HepG2 (cell line): ENCODE data around the gene ZNF853. TPM values are rescaled to one million over a fixed set of nuclear protein-coding genes. Genes with fewer than 3 reads are reported as not detected.

Experiments
- ATAC-seq: fragments of 200-7000 bp; cut with Tn5 transposase; 3 replicates; pipeline ENCODE4 v1.9.1; 2020; ENCODE audit warnings: mild to moderate bottlenecking, moderate library complexity
- BruUV-seq: library from RNA; stranded (reverse); fragments of 400-500 nt; replicated peaks from 2 replicates; lab custom pipeline; 2021; lab: Mats Ljungman, UMichigan
- CTCF ChIA-PET: fragments of 300-600 bp; formaldehyde crosslinking; extraction: SDS; loops from one replicate; lab custom pipeline; 2021; ENCODE audit warnings: low total read pairs, inconsistent platforms, low intra/inter-chr PET ratio; lab: Yijun Ruan, JAX
- POLR2A ChIA-PET: fragments of 350-600 bp; sonication (Branson Sonifier 250); formaldehyde crosslinking; loops from one replicate; lab custom pipeline; 2020; ENCODE audit warnings: antibody characterized with exemption, inconsistent platforms; lab: Yijun Ruan, JAX
- DNase-seq: peaks from one replicate; pipeline ENCODE4 v3.0.0-alpha.2; 2015; ENCODE audit warnings: low spot score
- FAIRE-seq: peaks from 3 replicates; lab custom pipeline; 2011; peaks lifted over from hg19 to GRCh38; lab: Jason Lieb, UNC
- H2AFZ ChIP-seq: one replicate; pipeline ENCODE4 v1.6.1; 2011; ENCODE audit warnings: low read length, inconsistent platforms
- H3K27ac ChIP-seq: fragments of 300-600 bp; 3 replicates; pipeline ENCODE4 v1.8.0; 2011; ENCODE audit warnings: mixed run types, mild to moderate bottlenecking, mixed read lengths, low read length, inconsistent platforms; ENCODE audit not compliant: insufficient read depth; ENCODE audit errors: extremely low read length
- H3K27me3 ChIP-seq, 2 experiments: fragments of 200-600 bp in 1 of 2; 2 replicates in 1 of 2; 3 replicates in 1 of 2; pipeline versions ENCODE4 v1.6.0 to v1.8.0; 2011; ENCODE audit warnings: low read length in 2 of 2, mild to moderate bottlenecking in 2 of 2, moderate library complexity in 2 of 2, inconsistent platforms in 1 of 2; ENCODE audit not compliant: insufficient read depth in 2 of 2, control insufficient read depth in 1 of 2
- H3K36me3 ChIP-seq, 2 experiments: fragments of 200-600 bp in 1 of 2; replicated peaks in 1 of 2; 2 replicates in 1 of 2; 3 replicates in 1 of 2; pipeline versions ENCODE4 v1.5.1 to v1.8.0; 2011; ENCODE audit warnings: low read length in 2 of 2, inconsistent platforms in 1 of 2; ENCODE audit not compliant: insufficient read depth in 2 of 2, control insufficient read depth in 1 of 2
- H3K4me1 ChIP-seq: 2 replicates; pipeline ENCODE4 v1.5.1; 2012; ENCODE audit warnings: low read length, inconsistent platforms; ENCODE audit not compliant: insufficient read depth
- H3K4me2 ChIP-seq: 2 replicates; pipeline ENCODE4 v1.6.0; 2011; ENCODE audit warnings: low read depth, low read length, inconsistent platforms
- H3K4me3 ChIP-seq, 3 experiments: fragments of 200-600 bp in 1 of 3; sonication (generic), shearing (Covaris generic) in 1 of 3; replicated peaks in 1 of 3; 2 replicates each; pipeline ENCODE4 v1.5.1; 2011 to 2016; ENCODE audit warnings: low read length in 3 of 3, inconsistent platforms in 2 of 3, low read depth in 2 of 3, mild to moderate bottlenecking in 2 of 3, control low read depth in 1 of 3, mixed read lengths in 1 of 3; ENCODE audit not compliant: insufficient read depth in 1 of 3
- H3K79me2 ChIP-seq: one replicate; pipeline ENCODE4 v1.6.1; 2011; ENCODE audit warnings: low read length, inconsistent platforms; ENCODE audit not compliant: insufficient read depth
- H3K9ac ChIP-seq: 2 replicates; pipeline ENCODE4 v1.6.0; 2011; ENCODE audit warnings: mild to moderate bottlenecking, low read depth, low read length, inconsistent platforms; ENCODE audit not compliant: insufficient read depth
- H3K9me3 ChIP-seq: 2 replicates; pipeline ENCODE4 v1.5.1; 2012; ENCODE audit warnings: mild to moderate bottlenecking, low read length
- H4K20me1 ChIP-seq: 2 replicates; pipeline ENCODE4 v1.6.0; 2011; ENCODE audit warnings: inconsistent platforms, mild to moderate bottlenecking, low read length, moderate library complexity; ENCODE audit not compliant: insufficient read depth
- AGO2 ChIP-seq: fragments of 200-400 bp; formaldehyde crosslinking; optimal IDR thresholded peaks from 2 replicates; pipeline ENCODE3; 2017; ENCODE audit warnings: mild to moderate bottlenecking, low read depth, low read length, moderate library complexity
- FOXA3 ChIP-seq: IDR thresholded peaks from 2 replicates; pipeline ENCODE4 v1.6.1; 2016; ENCODE audit warnings: missing genetic modification reagents, missing compliant biosample characterization
- MTF1 ChIP-seq: sonication (generic); formaldehyde crosslinking; IDR thresholded peaks from 2 replicates; pipeline ENCODE4 v1.5.0; 2020; ENCODE audit warnings: missing genetic modification reagents
- MYC ChIP-seq: sonication (generic); formaldehyde crosslinking; IDR thresholded peaks from 2 replicates; pipeline ENCODE4 v1.9.0; 2021; ENCODE audit warnings: missing genetic modification reagents, borderline replicate concordance
- MYPOP ChIP-seq: sonication (generic); formaldehyde crosslinking; IDR thresholded peaks from 2 replicates; pipeline ENCODE4 v1.8.1; 2023; ENCODE audit warnings: mild to moderate bottlenecking, moderate library complexity, missing genetic modification reagents
- NR0B2 ChIP-seq: sonication (generic); formaldehyde crosslinking; IDR thresholded peaks from 2 replicates; pipeline ENCODE4 v1.4.0; 2020; ENCODE audit warnings: mild to moderate bottlenecking, missing genetic modification reagents
- RARA ChIP-seq: IDR thresholded peaks from 2 replicates; pipeline ENCODE4 v1.6.1; 2016; ENCODE audit warnings: missing genetic modification reagents, missing compliant biosample characterization
- ZBTB40 ChIP-seq, 2 experiments: fragments of 450-650 bp in 1 of 2; sonication (generic) in 1 of 2; formaldehyde crosslinking in 1 of 2; IDR thresholded peaks; 2 replicates each; pipeline versions ENCODE4 v1.6.1 to v1.8.0; 2016 to 2022; ENCODE audit warnings: antibody characterized with exemption in 1 of 2, mild to moderate bottlenecking in 1 of 2, missing genetic modification reagents in 1 of 2
- ZNF343 ChIP-seq: sonication (generic); formaldehyde crosslinking; IDR thresholded peaks from 2 replicates; pipeline ENCODE4 v1.4.0; 2020; ENCODE audit warnings: mild to moderate bottlenecking, missing genetic modification reagents
- ZNF460 ChIP-seq: sonication (generic); formaldehyde crosslinking; IDR thresholded peaks from 2 replicates; pipeline ENCODE4 v1.5.1; 2020; ENCODE audit warnings: missing genetic modification reagents, mild to moderate bottlenecking, borderline replicate concordance
- ZNF580 ChIP-seq: IDR thresholded peaks from 2 replicates; pipeline ENCODE4 v1.6.1; 2016; ENCODE audit warnings: low read depth, borderline replicate concordance
- WGBS: methylation state at CpG from one replicate; pipeline ENCODE4 v1.1.6; 2017; ENCODE audit warnings: low lambda C conversion rate; 5-methylcytosine and 5-hydroxymethylcytosine counted together
- in situ Hi-C: cut with HindIII; loops from 2 replicates; pipeline ENCODE4 v1.10.0; 2017; ENCODE audit warnings: low pct_unique_long_range_greater_than_20kb; ENCODE audit not compliant: extremely low pct_ligation_motif_present
- intact Hi-C: fragments of 100-400 bp; cut with micrococcal nuclease; formaldehyde crosslinking; loops from one replicate; pipeline ENCODE4 v1.10.0; 2022; ENCODE audit not compliant: unreplicated experiment
- polyA plus RNA-seq, 8 experiments: library from polyadenylated mRNA; depleted of rRNA in 3 of 8; stranded (reverse) in 7 of 8; unstranded in 1 of 8; fragments of >200 nt; fragmentation: Illumina TruSeq in 4 of 8; extraction: Trizol in 4 of 8; gene quantifications; 2 replicates each; pipeline versions ENCODE4 v1.2.1 to v1.2.3, GENCODE V29; 2011 to 2016; ENCODE audit warnings: low read depth in 4 of 8, missing spikeins in 1 of 8, mixed read lengths in 1 of 8; ENCODE audit not compliant: insufficient read depth in 1 of 8
- total RNA-seq, 5 experiments: library from RNA; depleted of rRNA; stranded (reverse); fragments of >200 nt; fragmentation: Illumina TruSeq; extraction: Trizol; gene quantifications; 2 replicates each; pipeline ENCODE4 v1.2.3, GENCODE V29; 2016; ENCODE audit warnings: low read depth in 1 of 5

The ZNF853 gene
- total and polyA plus RNA-seq, 2 of the 13 experiments (the other 11 are each of a cell fraction or from before 2014, with no cell fraction given), result 2.1 to 6.2 TPM

GRCh38 chr7:6615723-6616555 is 529 bp downstream of the ZNF853 start:
- H3K79me2 ChIP-seq, result no peaks in the 10 kb centered on the region
- H3K27ac ChIP-seq, result peak overlapping the region; percentile 60
- in situ Hi-C loops (no loop called here), intact Hi-C loops (no loop called here)
- no TSS peak for BruUV-seq
- FAIRE-seq (no peak), ATAC-seq (peak; percentile 66), DNase-seq (peak; percentile 24)
- no peaks in the 10 kb centered on the region for H3K9me3 ChIP-seq
- no peaks in the 10 kb centered on the region; a peak in 2 of 5 replicates for H3K27me3 ChIP-seq
- 28% methylated on average over 20 of the region's 63 CpGs for WGBS
- H3K36me3 ChIP-seq, result no peaks in the 10 kb centered on the region
- CTCF ChIA-PET, result no interaction called here
- peak overlapping the region; percentile 66 for H3K9ac ChIP-seq
- H3K4me2 ChIP-seq, result peak overlapping the region; percentile 85
- no peaks in the 10 kb centered on the region for H4K20me1 ChIP-seq
- peaks cover 21% of the 10 kb centered on the region for H3K4me1 ChIP-seq
- peak overlapping the region; percentile 74 to 84 (median 83); a peak in 5 of 6 replicates for H3K4me3 ChIP-seq
- POLR2A ChIA-PET, result no interaction called here
- no peak overlapping the region for H2AFZ ChIP-seq
- TF ChIP-seq ZNF460 (CRISPR knock-in tag) (no peak), ZBTB40 (IDR thresholded peaks at IDR 0.05) (no peak), ZBTB40 (CRISPR knock-in tag; IDR thresholded peaks at IDR 0.05) (peak; percentile 40; the same call in 1 of the 2 replicates), FOXA3 (CRISPR knock-in tag) (0 out of 2 replicates have a peak, but pooled peaks have one; percentile 18), ZNF580 (CRISPR knock-in tag) (peak; percentile 25; the same call in 1 of the 2 replicates), AGO2 (peak; percentile 21), NR0B2 (0 out of 2 replicates have a peak, but pooled peaks have one; percentile 15), MYC (CRISPR knock-in tag) (peak; percentile 64; the same call in 1 of the 2 replicates), RARA (CRISPR knock-in tag) (peak; percentile 67), MYPOP (no peak), MTF1 (no peak), ZNF343 (CRISPR knock-in tag) (no peak)
